HG02970 (cell line): ENCODE results near the gene CDK6.
A peak's percentile ranks its signal among the peaks of the same experiment; 100 is the strongest.

ENCODE experiments used
- ATAC-seq: cut with Tn5 transposase; IDR thresholded peaks from one replicate; pipeline ENCODE4 v1.9.1; 2021; ENCODE audit warnings: mild to moderate bottlenecking, moderate library complexity, moderate number of reproducible peaks; ENCODE audit not compliant: unreplicated experiment, low FRiP score

The CDK6 gene

DNA sequence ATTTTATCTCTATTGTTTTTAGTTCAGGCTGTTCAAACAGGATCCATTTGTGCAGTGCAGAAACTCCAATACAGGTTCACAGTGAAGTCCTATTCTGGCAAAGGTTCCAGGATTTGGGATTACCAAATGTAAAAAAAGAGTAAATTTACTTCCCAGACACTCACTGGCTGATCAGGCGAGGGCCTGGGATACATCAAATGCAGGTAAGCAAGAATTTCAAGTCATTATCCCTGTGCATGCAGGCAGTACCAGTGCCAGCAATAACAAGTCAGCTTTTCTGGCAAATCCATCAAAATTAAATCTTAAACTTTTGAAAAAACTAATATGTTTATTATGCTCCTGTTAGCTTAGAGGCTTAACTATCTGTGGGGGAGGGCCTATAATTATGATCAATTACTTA lies 6.3 kb downstream of the CDK6 start:
- no peak for ATAC-seq

DNA sequence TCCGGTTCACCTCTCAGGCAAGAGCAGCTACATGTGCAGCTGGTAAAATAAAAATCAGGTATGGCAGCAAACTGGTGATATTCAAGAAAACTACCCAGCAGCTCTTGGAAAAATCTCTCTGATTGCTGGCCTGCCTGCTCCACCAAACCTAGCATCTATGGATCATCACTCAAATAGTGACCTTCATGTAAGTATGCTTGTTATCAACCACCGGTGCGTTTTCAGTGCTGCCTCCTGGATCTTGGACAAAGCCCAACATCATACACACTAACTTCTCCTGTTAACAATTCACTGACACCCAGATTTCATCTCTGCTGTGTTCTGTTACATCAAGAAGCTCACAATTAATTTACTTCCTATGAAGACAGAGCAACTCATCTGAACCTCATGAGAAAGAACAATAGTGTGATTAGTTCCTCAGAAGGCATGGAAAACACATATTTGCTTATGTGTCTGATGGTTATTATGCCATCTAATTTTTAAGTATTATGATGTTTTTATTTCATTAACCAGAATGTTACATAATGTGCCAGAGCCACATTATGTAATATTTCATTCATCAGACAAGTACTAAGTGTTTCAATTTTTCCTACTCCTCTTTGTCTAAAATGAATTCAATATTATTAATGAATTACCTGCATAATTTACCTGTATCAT lies 8.8 kb downstream of the CDK6 start:
- ATAC-seq: no peak

DNA sequence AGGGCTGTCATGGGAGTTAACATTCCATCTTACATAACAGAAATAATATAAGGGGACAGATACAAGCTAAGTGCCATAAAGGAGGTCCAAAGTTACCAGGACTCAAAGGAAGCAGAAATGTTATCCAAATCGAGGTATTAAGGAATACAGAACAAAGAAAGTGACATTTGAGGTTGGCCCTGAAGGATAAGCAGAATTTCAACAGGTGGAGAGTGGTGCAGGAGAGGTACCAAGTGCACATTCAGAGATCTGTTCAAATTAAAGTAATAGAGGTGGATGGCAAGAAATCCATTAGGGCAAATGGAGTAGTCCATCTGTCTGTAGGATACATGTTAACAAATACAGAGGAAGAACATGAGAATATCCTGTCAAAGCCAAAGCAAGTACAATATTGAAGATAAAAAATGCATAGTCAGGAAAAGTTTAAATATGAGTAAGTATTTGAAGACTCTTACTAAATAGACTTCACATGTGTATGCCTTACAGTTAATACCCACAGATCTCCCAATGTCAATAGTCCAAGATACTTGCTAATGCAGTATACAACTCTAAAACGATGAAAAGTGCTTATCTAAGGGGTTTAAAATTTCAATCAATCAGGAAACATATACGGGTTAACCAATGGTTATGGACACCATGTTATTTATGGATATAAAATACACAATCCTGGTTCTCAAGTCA lies 10.0 kb downstream of the CDK6 start:
- no peak for ATAC-seq

DNA sequence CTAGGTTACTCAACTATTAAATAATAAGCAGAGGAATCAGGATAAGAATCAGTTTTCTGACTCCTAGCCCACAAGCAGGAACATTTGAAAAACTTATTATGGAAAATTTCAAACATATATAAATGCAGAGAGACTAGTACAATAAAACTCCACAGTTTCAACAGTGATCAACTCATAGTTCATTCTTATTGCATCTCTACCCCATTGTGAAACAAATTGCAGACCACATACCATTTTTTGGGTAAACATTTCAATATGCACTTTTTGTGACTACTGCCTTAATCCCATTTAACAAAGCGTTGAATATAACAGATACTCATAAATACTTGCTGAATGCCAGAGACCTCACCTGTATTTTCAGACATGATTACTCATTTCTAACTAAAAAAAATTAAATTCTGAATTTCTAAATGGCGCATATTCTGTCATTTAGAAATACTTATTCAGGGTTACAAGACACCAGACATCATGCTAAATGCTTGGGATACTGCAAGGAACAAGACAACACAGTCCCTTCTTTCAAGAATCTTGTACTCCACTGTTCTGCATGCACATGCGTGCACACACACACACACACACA lies 11.4 kb downstream of the CDK6 start:
- no peak for ATAC-seq

DNA sequence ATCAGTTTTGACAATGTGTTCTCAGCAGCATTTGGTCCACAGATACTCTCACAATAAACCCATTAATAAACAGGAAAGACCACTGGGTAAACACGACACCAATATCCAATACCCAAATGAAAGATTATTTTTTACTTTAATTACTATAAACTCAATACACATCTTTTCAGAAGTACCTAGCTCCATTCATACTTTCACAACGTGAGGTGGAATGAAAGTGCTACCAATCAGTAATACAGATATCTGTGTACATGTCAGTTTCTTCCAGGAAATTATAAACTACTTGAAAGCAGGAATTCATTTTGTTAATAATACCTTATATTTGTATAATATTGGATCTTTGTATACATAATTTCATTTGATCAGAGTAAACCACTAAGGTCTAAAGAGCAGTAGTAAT lies 11.9 kb downstream of the CDK6 start:
- no peak for ATAC-seq

DNA sequence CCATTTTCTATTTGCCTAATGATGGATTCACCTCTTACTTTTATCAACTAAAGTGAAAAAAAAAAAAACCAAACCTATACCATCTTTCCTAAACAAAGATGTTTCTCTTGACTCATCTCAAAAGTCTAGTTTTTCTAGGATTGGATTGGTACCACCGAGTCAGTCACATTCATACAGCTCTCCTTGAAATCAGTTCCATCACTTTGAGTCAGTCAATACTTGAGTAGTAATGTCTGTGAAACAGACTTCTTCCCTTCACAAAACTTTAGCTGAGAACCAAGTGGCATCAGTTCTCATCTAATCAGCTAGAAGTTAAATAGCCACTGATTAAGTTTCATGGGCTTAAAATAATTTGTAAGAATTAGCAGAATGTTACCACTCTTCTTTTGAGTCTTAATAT lies 13.3 kb downstream of the CDK6 start:
- ATAC-seq: no peak

DNA sequence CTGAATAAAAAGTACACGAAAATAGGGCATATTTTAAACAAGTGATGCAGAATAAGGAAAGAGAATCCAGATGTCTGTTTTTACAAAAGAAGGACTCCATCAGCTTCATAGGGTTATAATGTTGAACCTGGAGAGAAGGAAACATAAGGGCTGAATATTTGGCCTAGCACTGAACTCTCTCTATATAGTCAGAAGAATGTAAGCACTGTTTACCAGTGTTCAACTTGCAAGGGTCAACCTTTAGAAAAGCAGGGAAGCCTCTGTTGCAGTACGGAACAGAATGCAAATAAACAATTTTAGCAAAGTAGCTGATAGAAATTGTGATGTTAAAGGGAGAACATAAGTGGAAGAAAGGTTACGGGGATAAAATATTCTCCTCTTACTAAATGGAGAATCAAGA lies 16.2 kb downstream of the CDK6 start:
- ATAC-seq: no peak

DNA sequence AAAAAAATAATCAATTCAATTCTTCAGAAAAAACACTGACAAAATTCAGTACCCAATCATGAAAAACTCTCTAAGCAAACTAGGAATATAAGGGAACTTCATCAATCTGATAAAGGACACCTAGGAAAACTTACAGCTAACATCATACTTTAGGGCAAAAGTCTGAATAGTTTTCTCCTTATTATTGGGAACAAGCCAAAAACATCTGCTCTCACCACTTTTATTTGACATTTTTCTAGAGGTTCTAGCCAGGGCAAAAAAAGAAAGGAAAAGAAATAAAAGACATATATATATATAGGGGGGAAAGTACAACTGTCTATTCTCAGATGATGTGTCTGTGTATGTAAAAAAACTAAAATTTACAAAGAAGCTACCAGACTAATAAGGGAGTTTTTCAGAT lies 19.0 kb downstream of the CDK6 start:
- ATAC-seq: no peak

DNA sequence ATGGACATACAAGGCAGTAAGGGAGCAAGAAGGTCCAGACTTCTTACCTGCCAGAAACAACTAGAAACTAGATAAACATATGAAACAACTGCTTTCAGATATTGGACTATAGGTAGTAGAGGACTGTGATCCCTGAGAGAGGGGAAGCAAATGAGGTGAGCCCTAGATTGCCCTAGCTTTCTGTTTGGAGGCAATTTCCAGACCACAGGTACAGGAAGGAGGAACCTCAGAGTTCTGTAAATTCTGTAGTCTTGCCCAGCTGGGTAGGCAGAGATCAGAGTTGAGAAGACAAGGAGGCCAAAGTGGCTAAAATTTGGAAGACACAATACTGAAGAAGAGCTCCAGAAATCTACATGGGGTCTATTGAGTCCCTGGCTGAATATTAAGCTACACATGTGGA lies 21.0 kb downstream of the CDK6 start:
- ATAC-seq: no peak

DNA sequence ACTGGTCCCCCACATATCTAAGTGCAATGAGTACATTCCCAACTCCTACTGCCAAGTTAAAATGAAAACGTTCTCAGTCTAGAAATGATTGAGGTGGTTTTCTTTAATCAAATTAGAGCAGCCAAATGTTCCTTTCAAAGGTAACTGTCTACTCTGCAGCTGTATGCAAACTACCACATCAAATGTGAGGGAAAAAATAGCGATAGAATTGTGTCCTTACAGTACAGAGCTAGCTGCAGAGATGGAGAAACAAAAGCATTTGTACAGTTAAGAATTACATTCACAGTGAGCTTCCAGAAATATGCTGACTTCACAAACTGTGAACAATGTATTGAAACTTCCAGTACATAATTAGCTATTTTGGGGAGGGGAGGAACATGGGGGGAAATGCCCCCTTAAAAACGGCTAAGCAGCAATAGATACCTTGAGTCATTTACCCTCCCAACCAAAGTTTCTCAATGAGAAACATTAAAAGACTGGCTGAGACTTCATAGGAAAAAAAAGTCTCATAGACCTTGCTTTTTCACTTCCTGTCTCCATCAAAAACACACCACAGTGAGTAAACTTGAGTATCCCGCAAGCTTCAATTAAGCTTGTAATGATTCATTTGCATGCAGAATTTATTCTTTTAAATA lies 22.9 kb downstream of the CDK6 start:
- ATAC-seq: no peak

DNA sequence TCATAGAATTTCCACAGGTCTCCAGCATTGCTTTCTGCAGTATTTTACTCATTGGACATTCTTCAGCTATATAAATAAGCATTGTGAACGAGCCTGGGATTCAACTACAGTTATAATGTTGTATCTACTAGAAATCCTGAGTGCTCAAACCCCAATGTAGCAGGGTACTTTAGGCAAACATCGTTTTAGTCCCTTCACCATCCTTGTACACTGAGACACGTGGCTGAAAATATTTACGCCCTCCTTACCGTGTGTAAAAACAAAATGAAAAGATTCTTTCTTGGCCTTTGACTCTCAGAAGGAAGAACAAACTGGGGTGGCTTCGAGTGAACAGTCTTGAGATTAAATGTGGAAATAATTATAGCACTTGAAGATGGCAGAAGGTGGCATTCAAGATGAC lies 25.2 kb downstream of the CDK6 start:
- no peak for ATAC-seq

DNA sequence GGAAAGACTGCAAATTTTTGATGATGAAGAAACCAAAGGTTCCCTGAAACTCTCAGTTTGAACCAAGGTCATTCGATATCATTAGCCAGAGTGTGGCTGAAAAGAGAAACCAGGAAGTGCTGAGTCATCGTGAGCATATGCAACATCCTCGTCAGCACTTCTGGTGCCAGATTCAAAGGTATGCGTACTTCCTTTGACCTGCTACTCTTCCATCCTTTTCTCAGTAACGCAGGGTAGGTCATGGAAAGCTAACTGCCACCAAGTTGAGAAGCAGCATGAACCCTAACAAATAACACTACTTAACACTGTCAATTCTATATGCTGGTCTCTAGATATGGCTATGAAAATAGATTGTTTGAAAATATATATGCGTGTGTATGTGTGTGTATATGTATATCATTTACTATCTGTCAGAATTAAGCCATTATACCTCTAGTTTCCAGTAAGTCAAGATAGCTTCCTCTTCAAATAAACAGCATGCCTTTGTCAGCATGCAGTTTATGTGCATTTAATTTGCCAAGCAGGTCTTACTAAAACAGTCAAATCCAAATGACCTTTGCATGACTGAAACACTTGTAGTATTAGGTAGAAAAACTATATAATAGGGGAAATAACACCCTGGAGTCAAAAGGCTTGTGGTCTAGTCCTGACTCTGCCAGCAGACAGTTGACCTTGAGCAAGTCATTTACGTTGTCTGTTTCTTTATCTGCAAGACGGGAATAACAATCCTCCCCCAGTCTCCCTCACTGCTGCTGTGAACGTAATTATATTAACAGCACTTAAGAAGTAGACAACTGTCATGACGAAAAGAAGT lies 26.4 kb downstream of the CDK6 start:
- peak; percentile 88 for ATAC-seq

DNA sequence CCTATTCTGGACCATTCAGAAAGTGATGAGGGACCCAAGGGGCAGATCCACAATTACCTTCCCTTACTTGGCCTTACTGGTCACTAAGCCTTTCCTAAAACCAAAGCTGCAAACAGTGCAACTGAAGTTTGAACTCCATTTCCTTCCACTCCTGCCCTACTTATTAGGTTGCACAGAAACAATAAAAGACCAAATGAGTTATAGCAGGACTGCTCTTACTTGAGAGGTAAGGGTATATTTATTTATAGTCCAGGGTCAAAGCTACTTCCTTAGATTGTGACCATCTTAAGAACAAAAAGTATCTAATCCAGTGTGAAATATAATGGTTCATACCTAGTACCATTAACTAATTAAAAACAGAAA lies 27.0 kb downstream of the CDK6 start:
- peak; percentile 12 for ATAC-seq

DNA sequence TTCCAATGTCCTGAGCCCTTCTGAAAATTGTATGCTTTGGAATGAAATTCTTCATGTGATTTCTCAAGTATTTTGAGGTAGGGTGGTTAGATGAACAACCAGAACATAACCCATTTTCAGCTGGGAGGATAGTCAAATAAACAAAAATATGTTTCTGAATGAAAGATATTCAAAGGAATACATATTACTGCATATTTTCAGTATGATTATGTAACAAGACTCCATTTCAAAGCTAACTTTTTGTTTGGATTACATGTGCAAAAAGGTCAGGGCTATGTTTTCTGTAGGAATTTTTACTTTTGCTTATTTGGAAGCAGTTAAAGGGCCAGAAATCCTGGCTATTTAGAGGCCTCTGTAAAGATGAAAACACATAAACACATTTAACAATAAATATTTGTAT lies 27.7 kb downstream of the CDK6 start:
- ATAC-seq: no peak

DNA sequence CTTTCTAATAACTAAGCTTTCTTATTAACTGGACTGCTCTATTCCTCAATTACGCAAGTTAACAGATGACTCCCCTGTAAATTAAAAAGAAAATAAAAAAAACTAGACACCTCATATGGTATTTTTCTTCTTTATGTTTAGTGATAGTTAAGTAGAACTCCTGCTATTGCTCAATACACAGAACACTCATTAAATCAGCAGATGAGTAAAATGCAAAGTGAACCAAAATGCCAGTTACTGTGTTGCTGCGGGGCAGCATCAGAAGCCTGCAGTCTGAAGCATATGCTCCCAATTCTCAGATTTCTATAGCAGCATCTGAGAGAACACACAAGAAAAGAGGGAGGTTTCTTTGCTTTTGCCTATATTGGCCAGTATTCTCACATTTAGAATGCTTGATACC lies 28.4 kb downstream of the CDK6 start:
- no peak for ATAC-seq

DNA sequence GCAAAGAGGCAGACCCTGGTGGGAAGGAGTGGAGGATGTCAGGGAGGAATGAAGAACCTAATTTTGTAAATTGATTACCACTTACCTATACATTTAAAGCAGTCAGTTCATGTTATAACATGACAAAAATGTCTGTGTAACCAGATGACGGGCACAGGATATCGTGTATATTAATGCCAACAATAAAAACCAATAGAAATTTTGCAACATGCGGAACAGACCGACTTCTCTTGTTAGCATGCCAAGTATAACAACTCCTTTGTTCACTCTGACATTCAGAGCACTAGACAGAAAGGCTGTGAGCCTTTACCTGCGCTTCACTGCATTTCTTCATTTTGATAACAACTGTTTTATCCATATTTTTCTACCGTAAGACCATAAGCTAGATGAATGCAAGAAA lies 29.9 kb downstream of the CDK6 start:
- ATAC-seq: no peak

DNA sequence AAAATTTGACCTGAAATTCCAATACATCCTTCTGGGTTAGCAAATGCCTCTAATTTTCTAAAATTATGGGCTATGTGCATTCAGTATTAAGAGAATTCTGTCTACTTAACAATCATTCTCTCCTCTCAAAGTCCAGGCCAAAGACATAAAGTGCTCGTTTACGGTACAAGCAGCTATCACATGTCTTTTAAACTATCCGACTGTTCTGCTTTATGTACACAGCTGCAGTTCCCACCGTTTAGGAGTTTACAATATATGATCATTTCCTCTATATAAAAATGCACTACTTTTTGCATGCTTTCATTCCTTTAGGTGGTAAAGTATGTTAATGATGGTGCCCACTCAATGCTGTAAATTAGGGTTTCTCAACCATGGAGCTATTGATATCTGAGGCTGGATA lies 34.0 kb downstream of the CDK6 start:
- no peak for ATAC-seq

DNA sequence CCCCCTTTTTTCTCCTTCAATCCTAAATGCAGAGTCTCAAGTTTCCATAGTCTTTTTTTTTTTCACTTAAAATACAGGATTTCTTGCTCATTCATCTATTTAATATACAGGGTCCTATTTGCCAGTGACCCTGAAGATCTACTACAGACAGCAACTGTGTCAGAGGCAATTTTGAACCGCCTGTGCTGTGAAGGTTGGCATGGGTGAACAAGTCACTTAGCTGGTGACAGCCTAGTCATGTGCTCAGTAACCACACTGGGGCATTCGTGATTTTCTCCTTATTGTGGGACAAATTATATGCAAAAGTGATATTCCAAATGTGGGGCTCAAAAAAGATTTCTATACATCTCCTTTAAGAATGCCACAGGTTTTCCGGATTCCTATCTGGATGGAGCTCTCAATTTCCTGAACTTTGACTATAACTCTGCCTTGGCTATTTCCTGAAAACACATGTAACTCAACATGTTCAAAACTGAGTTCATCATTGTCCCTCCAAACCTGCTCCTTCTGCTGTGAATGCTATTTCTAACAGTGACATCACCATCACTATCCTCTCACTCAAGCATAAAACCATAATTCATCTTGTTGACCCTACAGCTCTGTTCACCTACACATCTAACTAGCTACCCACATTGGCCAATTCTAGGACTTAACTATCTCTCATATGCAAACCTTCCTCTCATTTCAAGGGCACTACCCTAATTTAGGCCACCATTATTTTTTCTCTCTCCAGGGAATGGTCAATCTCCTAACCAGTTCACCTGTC lies 36.7 kb downstream of the CDK6 start:
- no peak for ATAC-seq

DNA sequence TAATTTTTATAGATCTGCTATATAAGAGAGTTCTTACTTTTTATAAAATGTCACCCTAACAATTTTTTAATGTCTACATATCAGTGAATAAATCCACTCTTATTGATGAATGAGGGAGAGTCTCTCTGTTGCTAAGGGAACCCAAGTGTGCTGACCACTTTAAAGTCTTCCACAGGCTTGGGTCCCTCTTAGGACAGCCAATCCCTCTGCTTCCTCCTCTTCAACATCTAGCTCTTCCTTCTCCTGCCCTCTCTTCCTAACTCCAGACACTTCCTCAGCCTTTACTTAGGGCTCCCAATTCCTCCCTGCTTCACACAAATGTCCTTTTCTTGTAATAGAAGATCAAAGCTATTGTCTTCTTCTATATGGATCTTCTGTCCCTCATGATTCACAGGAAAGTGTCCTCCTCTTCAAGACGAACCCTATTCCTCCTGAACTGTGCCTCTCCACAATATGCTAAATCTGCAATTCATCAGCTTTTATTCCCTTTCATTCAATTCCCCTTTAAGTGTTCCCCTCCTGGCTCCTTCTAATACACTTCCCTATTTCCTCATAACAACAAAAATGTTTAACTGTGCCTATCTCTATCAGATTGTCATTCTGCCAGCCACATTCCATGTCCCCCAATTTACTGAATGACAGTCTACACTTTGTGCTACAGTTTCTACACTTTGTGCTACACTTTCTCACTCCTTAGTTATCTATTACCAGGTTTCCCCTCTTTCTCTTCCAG lies 37.7 kb downstream of the CDK6 start:
- ATAC-seq: no peak

DNA sequence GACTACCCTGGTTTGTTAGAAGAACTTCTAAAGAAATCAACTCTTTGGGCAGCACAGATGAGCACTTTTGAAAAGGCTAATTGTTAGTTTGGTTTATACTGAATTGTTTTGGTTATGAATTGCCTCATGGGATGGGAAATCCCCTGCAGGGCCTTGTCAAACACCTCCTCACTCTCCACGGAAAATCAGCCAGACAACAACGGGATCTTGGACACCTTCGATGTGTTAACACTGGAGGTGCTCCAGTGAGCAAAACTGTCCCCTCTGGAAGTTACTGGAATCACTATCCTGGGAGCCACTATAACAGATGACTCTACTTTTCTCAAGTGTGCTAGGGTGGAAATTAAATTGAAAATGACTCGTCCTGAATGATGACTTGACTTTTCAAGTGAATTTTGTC lies 38.7 kb downstream of the CDK6 start:
- ATAC-seq: no peak
